HG02763 (cell line): ENCODE measurements around the gene PPM1A.
"Not testable (repeated sequence)": the region's sequence is repeated elsewhere in the genome, so short reads cannot be mapped to it uniquely, and the experiment has no call there.

Source experiments
- ATAC-seq: cut with Tn5 transposase; IDR thresholded peaks from one replicate; pipeline ENCODE4 v1.9.1; 2021; ENCODE audit warnings: mild to moderate bottlenecking, moderate library complexity; ENCODE audit not compliant: unreplicated experiment

PPM1A gene

GRCh38 chr14:60315196-60315990 is 66.4 kb downstream of the PPM1A start:
- no peak for ATAC-seq

DNA sequence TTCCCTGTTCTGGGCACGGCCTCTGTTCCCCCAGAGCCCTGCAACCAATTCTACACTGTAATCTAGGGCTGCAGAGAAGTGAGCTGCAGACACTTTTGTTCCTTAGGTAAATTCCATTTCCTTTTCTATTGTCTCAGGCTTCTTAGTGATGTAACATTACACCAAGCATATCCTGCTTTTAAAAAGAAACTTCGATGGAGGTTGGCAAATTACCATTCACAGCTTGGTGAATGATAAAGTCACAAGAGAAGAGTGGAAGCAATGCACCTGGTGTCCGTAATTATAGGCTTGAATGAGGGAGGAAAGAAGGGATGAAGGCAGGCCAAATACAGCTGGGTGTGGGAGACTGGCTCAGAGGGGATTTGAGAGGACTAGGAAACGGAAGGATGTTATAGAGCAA is 68.6 kb downstream of the PPM1A start:
- ATAC-seq = no peak

DNA sequence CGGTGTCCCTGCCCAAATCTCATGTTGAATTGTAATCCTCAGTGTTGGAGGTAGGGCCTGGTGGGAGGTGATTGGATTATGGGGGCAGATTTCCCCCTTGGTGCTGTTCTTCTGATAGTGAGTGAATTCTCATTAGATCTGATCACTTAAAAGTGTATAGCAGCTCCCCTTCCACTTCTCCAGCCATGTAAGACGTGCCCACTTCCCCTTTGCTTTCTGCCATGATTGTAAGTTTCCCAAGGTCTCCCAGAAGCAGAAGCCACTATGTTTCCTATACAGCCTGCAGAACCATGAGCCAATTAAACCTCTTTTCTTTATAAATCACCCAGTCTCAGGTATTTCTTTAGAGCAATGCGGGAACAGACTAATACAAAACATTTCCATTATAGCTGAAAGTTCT is 71.8 kb downstream of the PPM1A start:
- ATAC-seq = not testable (repeated sequence)

- ATAC-seq = no peak
These were observed 74.3 kb downstream of the PPM1A start for GRCh38 chr14:60323199-60323896.

GRCh38 chr14:60324837-60325236 is 75.8 kb downstream of the PPM1A start:
- no peak for ATAC-seq

DNA sequence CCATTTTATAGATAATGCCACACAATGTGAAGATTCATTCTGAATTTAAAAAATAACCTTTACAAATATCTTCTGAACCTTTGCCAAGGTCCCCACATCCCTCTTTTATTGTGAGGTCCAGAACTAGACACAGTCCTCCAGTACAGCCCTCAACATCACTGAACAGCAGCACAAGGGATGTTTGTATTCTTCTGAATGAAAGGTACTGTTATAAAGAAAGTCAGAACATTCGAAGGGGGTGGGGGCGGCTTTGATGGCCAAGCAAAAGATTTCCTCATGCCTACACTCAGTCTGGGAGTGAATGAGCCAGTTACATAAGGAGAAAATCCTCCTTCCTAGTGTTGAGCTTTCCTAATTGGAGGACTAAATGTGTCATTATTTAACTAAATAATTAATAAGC is 77.3 kb downstream of the PPM1A start:
- no peak for ATAC-seq

DNA sequence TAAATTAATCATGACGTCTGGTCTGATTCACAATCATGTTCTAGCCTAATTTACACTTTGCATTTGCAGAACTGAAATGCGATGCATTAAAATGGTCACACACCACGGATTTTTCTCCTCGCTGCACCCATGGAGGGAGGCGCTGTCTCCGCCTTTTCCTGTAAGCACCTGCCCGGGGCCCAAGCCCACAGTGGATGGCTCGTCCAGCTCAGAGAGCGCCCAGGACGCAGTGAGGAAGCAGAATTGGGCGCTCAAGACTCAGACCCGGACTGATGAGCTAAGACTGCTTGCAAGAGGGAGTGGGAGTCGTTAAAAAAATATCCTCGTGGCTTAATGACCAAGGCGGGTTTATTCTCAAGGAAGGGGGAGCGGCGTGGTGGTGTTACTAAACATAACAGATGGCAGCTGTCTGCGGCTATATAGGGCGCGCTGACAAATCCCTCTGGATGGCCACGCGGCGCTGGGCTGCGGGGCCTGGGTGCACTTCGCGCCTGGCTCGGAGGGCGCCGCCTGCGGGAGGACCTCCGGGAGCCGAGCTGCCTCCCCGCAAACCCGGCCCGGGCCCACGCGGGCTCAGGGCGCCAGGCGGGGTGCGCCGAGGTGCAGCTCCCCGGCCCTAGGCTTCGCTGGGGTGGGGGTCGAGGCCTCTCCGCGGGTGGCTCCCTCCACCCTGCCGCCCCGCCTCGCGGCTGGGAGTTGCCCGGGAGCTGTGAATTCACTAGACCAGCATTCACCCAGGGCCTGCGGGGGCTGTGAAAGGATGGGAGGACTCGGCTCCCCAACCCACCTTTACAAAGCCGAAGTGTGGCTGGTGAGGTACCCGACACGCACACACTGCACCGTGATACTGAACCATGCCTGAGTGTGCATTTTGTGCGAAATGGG is 78.7 kb downstream of the PPM1A start:
- peak; percentile 59 for ATAC-seq

DNA sequence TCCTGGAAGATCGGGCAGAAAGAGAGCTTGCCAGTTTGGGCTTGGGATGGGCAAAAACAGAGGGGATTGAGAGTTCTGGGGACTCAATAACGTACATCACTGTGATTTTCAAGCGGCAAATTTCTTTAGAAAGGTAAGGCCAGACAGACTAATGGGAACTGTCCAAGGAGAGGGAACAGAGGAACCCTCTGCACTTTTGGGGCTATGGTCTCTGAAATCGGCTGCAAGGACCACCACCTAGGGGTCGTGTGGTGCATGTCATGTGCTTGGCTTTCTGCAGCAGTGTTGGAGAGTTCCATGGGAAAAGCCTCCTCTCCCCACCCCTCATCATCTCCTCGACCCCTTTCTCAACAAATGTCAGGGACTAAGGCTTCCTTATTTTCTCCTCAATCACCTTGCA is 79.6 kb downstream of the PPM1A start:
- ATAC-seq = no peak

- no peak for ATAC-seq
These were observed 80.3 kb downstream of the PPM1A start for GRCh38 chr14:60329274-60329673.

DNA sequence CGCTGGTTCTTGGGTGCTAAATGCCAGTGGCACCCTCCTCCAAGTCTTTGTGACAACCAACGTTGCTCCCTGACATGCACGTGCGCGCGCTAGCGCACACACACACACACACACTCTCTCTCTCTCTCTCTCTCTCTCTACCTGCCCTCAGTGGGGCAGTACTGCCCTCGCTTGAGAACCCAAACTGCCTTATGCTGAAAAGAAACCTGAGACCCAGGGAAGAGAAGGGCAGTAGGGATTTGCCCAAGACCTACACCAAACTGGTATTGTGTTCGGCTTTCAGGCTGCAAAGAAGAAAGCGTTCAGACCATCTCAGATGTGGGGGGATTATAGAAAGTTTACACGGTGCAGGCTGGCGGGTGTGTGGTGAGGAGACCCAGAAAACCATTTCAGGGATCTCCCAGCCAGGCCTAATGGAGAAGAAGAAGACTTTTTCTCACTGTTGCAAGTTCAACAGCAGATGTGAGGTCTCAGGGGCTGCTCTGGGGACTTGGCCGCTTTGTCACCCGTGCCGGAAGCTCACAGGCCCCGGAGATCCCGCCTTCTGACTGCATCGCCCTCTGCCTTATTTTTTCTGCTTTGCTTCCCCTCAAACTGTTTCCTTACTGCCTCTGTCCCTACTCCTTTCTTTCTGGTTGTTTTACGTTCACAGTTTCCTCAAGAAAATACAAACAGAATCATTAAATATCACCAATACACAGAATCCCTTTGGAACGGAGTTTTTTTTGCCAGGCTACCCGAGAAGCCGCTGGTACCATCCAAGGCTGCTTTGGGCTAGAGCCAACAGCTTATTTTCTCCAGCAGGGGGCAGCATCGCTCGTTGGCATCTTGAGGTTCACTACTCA is 82.4 kb downstream of the PPM1A start:
- ATAC-seq = peak; percentile 75

DNA sequence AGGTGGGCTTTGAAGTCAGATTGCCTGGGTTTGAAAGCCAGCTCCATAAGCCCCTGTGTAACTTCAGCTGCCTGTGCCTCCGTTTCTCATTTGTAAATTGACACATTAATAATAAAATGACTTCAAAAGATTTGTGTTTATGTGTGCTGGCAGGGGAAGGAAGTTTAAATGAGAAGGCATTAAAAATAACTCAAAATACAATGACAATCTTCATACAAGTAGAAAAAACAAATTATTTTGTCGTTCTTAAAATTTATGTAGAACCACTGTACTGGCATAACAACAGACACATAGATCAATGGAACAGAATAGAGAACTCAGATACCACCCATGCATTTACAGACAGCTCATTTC is 83.0 kb downstream of the PPM1A start:
- no peak for ATAC-seq

- no peak for ATAC-seq
These were observed 83.8 kb downstream of the PPM1A start for GRCh38 chr14:60332869-60333268.

DNA sequence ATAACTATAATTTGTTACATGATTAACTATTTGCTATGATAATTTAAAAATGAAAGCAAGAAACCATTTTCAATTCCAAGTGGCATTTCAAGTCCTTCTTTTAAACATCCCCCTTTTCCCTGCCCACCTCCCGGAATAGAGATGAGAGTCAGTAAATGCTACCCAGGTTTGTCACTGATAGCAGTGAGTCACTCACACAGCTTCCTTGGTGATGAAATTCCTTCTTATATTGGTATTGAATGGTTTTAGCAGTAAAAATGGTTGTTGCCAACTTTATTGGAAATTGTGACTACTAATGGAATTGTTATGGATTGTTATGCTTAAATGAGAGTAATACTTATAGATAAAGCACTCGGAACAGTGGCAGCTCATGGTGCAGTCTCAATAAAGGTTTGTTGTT is 90.5 kb downstream of the PPM1A start:
- ATAC-seq = no peak

DNA sequence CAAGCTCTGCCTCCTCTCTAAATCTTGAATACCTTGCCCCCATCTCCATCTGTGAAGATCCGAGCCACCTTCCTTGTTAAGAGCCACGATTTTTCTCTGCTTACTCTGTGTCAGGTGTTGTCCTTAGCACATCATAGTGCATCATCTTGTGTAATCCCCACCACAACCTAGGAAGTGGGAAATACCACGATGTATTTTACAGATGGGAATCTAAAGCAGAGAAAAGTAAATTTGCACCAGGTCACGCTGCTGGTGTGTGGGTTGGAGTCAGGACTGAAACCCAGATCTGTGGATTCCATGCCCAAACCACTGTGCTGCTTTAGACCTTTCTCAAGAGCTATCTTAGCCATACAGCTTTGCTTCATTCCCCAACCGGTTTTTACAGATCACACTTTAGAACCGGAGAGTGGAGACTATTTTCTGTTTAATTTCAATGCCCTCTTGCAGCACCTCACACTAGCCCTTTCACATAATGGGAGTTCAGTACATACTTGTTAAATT is 94.6 kb downstream of the PPM1A start:
- ATAC-seq = no peak

GRCh38 chr14:60344751-60345150 is 95.7 kb downstream of the PPM1A start:
- no peak for ATAC-seq

- no peak for ATAC-seq
These were observed 97.7 kb downstream of the PPM1A start for GRCh38 chr14:60346706-60347105.

GRCh38 chr14:60348211-60348610 is 99.2 kb downstream of the PPM1A start:
- no peak for ATAC-seq
